Measurements from ENCODE around the gene MYRIP. TPM values are rescaled to one million over a fixed set of nuclear protein-coding genes. Genes with fewer than 3 reads are reported as not detected.

MYRIP gene
- total and polyA plus RNA-seq, 2 experiments from 2014 or later: 1.5 to 1.8 TPM

DNA sequence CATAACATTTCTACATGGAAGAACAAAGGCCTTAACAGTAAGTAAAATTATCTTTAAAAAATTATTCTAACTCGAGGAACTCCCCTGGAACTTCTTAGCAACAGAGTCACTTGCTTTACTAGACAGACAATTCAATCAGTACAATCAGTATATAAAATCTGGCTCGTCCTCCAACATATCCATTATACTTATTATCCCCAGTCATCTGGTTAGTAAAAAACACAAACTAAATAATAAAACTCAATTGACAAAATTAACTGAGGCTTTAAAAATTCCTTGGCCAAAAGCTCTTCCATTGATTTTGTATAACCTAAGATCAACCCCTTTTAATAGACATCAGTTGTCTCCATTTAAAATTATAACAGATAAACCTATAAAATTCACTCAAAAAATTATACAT, 105.6 kb downstream of the MYRIP start:
- Histone ChIP-seq H3K4me3 (no peak overlapping the region), H3K27me3 (ENCODE audit: insufficient read depth) (no peaks in the 10 kb centered on the region), H3K4me2 (no peak overlapping the region), H3K9me2 (ENCODE audit: insufficient read depth) (no peaks in the 10 kb centered on the region), H3K79me2 (replicated peaks; ENCODE audit: insufficient read depth) (no peaks in the 10 kb centered on the region), H3K36me3 (ENCODE audit: insufficient read depth) (no peaks in the 10 kb centered on the region), H4K20me1 (replicated peaks; ENCODE audit: insufficient read depth) (no peaks in the 10 kb centered on the region), H2AFZ (no peak overlapping the region), H3K4me1 (ENCODE audit: insufficient read depth) (no peaks in the 10 kb centered on the region), H3K27ac (ENCODE audit: low read depth) (no peak overlapping the region), H3F3A (replicated peaks; ENCODE audit: low read depth) (no peaks in the 10 kb centered on the region)
- no peak for TF ChIP-seq POLR2AphosphoS5 (IDR thresholded peaks at IDR 0.05; ENCODE audit: low read depth)
- TF ChIP-seq REST (IDR thresholded peaks at IDR 0.05; ENCODE audit: unreplicated experiment): no peak
- TF ChIP-seq ETS1 (IDR thresholded peaks at IDR 0.05): no peak
- TF ChIP-seq CREB1 (CRISPR knock-in tag; IDR thresholded peaks at IDR 0.05; ENCODE audit: low read depth): no peak
- no peak for TF ChIP-seq ZNF114 (CRISPR knock-in tag; IDR thresholded peaks at IDR 0.05)
- TF ChIP-seq ZNF331 (CRISPR knock-in tag; IDR thresholded peaks at IDR 0.05; ENCODE audit: low read depth): no peak
- TF ChIP-seq ZNF462 (CRISPR knock-in tag; IDR thresholded peaks at IDR 0.05): no peak
- no peak for TF ChIP-seq JUNB (IDR thresholded peaks at IDR 0.05; ENCODE audit: unreplicated experiment)
- TF ChIP-seq STAT1 (IDR thresholded peaks at IDR 0.05; ENCODE audit: unreplicated experiment): no peak
- TF ChIP-seq EZH2 (IDR thresholded peaks at IDR 0.05; ENCODE audit: low read depth, unreplicated experiment): no peak
- no peak for TF ChIP-seq EZH2phosphoT487 (IDR thresholded peaks at IDR 0.05; ENCODE audit: unreplicated experiment)
- no peak overlapping the region for H3K27ac Mint-ChIP-seq
- H3K4me3 Mint-ChIP-seq: no peak overlapping the region
- H3K27me3 Mint-ChIP-seq (ENCODE audit: insufficient read depth, low read depth, poor library complexity): no peaks in the 10 kb centered on the region
- no peaks in the 10 kb centered on the region for H3K36me3 Mint-ChIP-seq (ENCODE audit: low read depth)
- no peaks in the 10 kb centered on the region for H3K9me3 Mint-ChIP-seq
- DNase-seq (ENCODE audit: low spot score) (no peak), ATAC-seq (no peak)
- H3K4me1 Mint-ChIP-seq: peaks cover 18% of the 10 kb centered on the region; the same call in 2 of the 3 replicates
